ENCODE data around the gene OBSCN.

Gene OBSCN

GRCh38 chr1:228329887-228330286, 122.0 kb downstream of the OBSCN start:
- DNase-seq = no peak

- DNase-seq = no peak
These were observed 125.2 kb downstream of the OBSCN start for GRCh38 chr1:228332797-228333738.

GRCh38 chr1:228333739-228334115, 125.9 kb downstream of the OBSCN start:
- DNase-seq = no peak

GRCh38 chr1:228334226-228334935, 126.5 kb downstream of the OBSCN start:
- no peak for DNase-seq

- DNase-seq = no peak
These were observed 127.1 kb downstream of the OBSCN start for GRCh38 chr1:228334954-228335353.

- DNase-seq = no peak
These were observed 127.8 kb downstream of the OBSCN start for GRCh38 chr1:228335406-228336307.

GRCh38 chr1:228336308-228337030, 128.6 kb downstream of the OBSCN start:
- no peak for DNase-seq

GRCh38 chr1:228337031-228337564, 129.3 kb downstream of the OBSCN start:
- DNase-seq = no peak

GRCh38 chr1:228337711-228338520, 130.1 kb downstream of the OBSCN start:
- DNase-seq = no peak

GRCh38 chr1:228338521-228339051, 130.7 kb downstream of the OBSCN start:
- no peak for DNase-seq

GRCh38 chr1:228339059-228339704, 131.3 kb downstream of the OBSCN start:
- DNase-seq = no peak

- no peak for DNase-seq
These were observed 132.2 kb downstream of the OBSCN start for GRCh38 chr1:228339766-228340685.

- DNase-seq = no peak
These were observed 133.0 kb downstream of the OBSCN start for GRCh38 chr1:228340686-228341449.

- no peak for DNase-seq
These were observed 133.6 kb downstream of the OBSCN start for GRCh38 chr1:228341450-228341813.

- no peak for DNase-seq
These were observed 134.2 kb downstream of the OBSCN start for GRCh38 chr1:228341814-228342626.

GRCh38 chr1:228342627-228343190, 134.9 kb downstream of the OBSCN start:
- no peak for DNase-seq

GRCh38 chr1:228343191-228343661, 135.4 kb downstream of the OBSCN start:
- DNase-seq = no peak
